Measurements from ENCODE around the gene CNGB1. TPM values are rescaled to one million over a fixed set of nuclear protein-coding genes. Genes with fewer than 3 reads are reported as not detected.
A peak's percentile ranks its signal among the peaks of the same experiment; 100 is the strongest.
"Not testable (repeated sequence)": the region's sequence is repeated elsewhere in the genome, so short reads cannot be mapped to it uniquely, and the experiment has no call there.

Gene CNGB1
- total RNA-seq, 1 experiment from 2014 or later: not detected

DNA sequence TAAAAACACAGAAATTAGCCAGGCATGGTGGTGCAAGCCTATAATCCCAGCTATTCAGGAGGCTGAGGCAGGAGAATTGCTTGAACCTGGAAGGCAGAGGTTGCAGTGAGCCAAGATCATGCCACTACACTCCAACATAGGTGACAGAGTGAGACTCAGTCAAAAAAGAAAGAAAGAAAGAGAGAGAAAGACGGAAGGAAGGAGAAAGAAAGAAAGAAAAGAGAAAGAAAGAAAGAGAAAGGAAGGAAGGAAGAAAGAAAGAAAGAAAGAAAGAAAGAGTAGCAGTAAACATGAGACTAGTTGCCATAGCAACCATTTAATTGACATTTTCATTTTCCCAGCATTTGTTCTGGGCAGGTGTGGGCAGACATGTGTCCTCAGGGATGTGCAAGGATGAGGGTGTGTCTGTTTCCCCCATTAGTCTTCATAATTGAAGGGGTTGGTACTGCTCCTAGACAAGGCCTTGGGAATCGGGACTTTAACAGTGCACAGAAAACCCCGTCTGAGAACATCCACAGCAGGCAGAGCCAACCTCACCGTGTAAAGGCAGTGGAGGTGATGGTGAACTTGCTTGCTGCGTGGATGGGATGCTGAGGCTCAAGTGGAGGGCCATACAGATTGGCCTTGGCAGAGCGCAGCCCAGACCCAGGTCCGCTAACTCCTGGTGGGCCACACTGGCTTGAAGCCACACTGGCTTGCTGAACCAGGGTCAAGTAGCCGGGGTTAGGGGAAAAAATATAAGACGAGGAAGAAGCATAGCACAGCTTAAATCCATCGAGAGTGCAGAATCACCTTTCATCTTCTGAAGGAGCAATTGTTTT is 133.4 kb downstream of the CNGB1 start:
- no peak overlapping the region for H2AFZ ChIP-seq (ENCODE audit: low read depth, low read length, poor library complexity, severe bottlenecking)
- TF ChIP-seq FOSL1 (IDR thresholded peaks at IDR 0.05; ENCODE audit: low read depth) (no peak), ELF1 (IDR thresholded peaks at IDR 0.05; ENCODE audit: borderline replicate concordance, low read depth) (no peak), SRF (IDR thresholded peaks at IDR 0.05; ENCODE audit: low read depth) (no peak), CBX3 (IDR thresholded peaks at IDR 0.05; ENCODE audit: low read depth) (no peak), YY1 (IDR thresholded peaks at IDR 0.05; ENCODE audit: extremely low read depth, insufficient replicate concordance, low read depth, low read length) (no peak), REST (IDR thresholded peaks at IDR 0.05; ENCODE audit: low read depth) (no peak), ATF3 (IDR thresholded peaks at IDR 0.05) (no peak), EZH2phosphoT487 (IDR thresholded peaks at IDR 0.05; ENCODE audit: borderline replicate concordance) (no peak), POLR2AphosphoS5 (IDR thresholded peaks at IDR 0.05; ENCODE audit: low read depth, low read length) (no peak), SP1 (IDR thresholded peaks at IDR 0.05; ENCODE audit: low read depth) (no peak), POLR2A (IDR thresholded peaks at IDR 0.05; ENCODE audit: borderline replicate concordance, extremely low read depth, insufficient read depth, insufficient read length) (no peak), CTCF (IDR thresholded peaks at IDR 0.05 in 2 of 3, conservative IDR thresholded peaks at IDR 0.05 in 1 of 3; ENCODE audit: borderline replicate concordance in 1 of 3, insufficient read depth in 1 of 3, low read depth in 2 of 3, low read length in 2 of 3) (no peak), SIN3A (IDR thresholded peaks at IDR 0.05; ENCODE audit: low read depth) (no peak), EZH2 (IDR thresholded peaks at IDR 0.05) (no peak), JUND (IDR thresholded peaks at IDR 0.05) (no peak), ZNF274 (IDR thresholded peaks at IDR 0.05; ENCODE audit: low read depth, low read length) (no peak)
- H3K79me2 ChIP-seq (ENCODE audit: insufficient read depth, low read length): no peaks in the 10 kb centered on the region
- H3K4me1 ChIP-seq (ENCODE audit: control insufficient read depth in 1 of 2, insufficient read depth in 2 of 2, low read length in 2 of 2): peaks cover 4 to 11% of the 10 kb centered on the region in 2 experiments; a peak in 3 of 4 replicates
- no peak overlapping the region for H3K4me3 ChIP-seq (replicated peaks in 1 of 2; ENCODE audit: low read depth in 1 of 2, low read length in 2 of 2)
- no peaks in the 10 kb centered on the region for H4K20me1 ChIP-seq (ENCODE audit: insufficient read depth)
- no peak overlapping the region for H3K4me2 ChIP-seq (ENCODE audit: low read length)
- POLR2A ChIA-PET: no interaction called here
- CTCF ChIA-PET: no interaction called here
- H3K9me2 ChIP-seq (ENCODE audit: insufficient read depth): no peaks in the 10 kb centered on the region
- H3K9me3 ChIP-seq (ENCODE audit: control insufficient read depth in 1 of 2, insufficient read depth in 1 of 2, low read depth in 1 of 2, low read length in 2 of 2): no peaks in the 10 kb centered on the region
- DNase-seq (ENCODE audit: low read depth, low spot score) (no peak), ATAC-seq (no peak)
- no TSS peak for BruUV-seq (replicated peaks)
- RAD21 ChIA-PET (ENCODE audit: low non-redundant PET in 1 of 2, low total read pairs in 2 of 2, uncharacterized antibody in 2 of 2, unreplicated experiment in 2 of 2): no interaction called here
- no peak overlapping the region for H3K9ac ChIP-seq (ENCODE audit: low read length)
- no peaks in the 10 kb centered on the region for H3K36me3 ChIP-seq (ENCODE audit: control insufficient read depth in 1 of 2, insufficient read depth in 2 of 2, low read length in 2 of 2)
- intact Hi-C loops (cut with micrococcal nuclease): no loop called here
- H3K27me3 ChIP-seq (ENCODE audit: insufficient read depth, low read length): no peaks in the 10 kb centered on the region
- no peak overlapping the region for H3K27ac ChIP-seq (ENCODE audit: low read depth, low read length)

DNA sequence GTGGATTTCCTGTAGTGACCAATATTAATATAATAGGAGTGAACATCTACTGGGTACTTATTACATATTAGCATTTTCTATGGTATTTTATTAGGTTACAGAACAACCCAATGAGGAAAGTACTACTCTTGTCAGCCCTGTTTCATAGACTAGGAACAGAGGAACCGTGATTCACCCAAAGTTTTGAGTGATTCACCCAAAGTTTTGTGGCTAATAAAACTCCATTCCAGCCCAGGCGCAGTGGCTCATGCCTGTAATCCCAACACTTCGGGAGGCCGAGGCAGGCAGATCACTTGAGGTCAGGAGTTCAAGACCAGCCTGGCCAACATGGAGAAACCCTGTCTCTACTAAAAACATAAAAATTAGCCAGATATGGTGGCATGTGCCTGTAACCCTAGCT is 135.5 kb downstream of the CNGB1 start:
- H3K36me3 ChIP-seq (ENCODE audit: control insufficient read depth in 1 of 2, insufficient read depth in 2 of 2, low read length in 2 of 2); H3K9me3 ChIP-seq (ENCODE audit: control insufficient read depth in 1 of 2, insufficient read depth in 1 of 2, low read depth in 1 of 2, low read length in 2 of 2); H3K4me3 ChIP-seq (replicated peaks in 1 of 2; ENCODE audit: low read depth in 1 of 2, low read length in 2 of 2); H3K9ac ChIP-seq (ENCODE audit: low read length); H3K79me2 ChIP-seq (ENCODE audit: insufficient read depth, low read length); BruUV-seq (replicated peaks); POLR2A ChIA-PET; ATAC-seq; DNase-seq (ENCODE audit: low read depth, low spot score); RAD21 ChIA-PET (ENCODE audit: low non-redundant PET in 1 of 2, low total read pairs in 2 of 2, uncharacterized antibody in 2 of 2, unreplicated experiment in 2 of 2); CTCF ChIA-PET; H3K27ac ChIP-seq (ENCODE audit: low read depth, low read length); H3K27me3 ChIP-seq (ENCODE audit: insufficient read depth, low read length); H3K9me2 ChIP-seq (ENCODE audit: insufficient read depth); H4K20me1 ChIP-seq (ENCODE audit: insufficient read depth); intact Hi-C loops (cut with micrococcal nuclease): not testable (repeated sequence)
- Histone ChIP-seq H2AFZ (ENCODE audit: low read depth, low read length, poor library complexity, severe bottlenecking) (peak overlapping the region; percentile 75), H3K4me1 (ENCODE audit: control insufficient read depth in 1 of 2, insufficient read depth in 2 of 2, low read length in 2 of 2) (peaks cover 4 to 11% of the 10 kb centered on the region in 2 experiments; a peak in 3 of 4 replicates), H3K4me2 (ENCODE audit: low read length) (peak overlapping the region; percentile 47; the same call in 1 of the 2 replicates)

Measured in HCT116 (cell line).